Measurements from ENCODE around the gene UROC1.
A peak's percentile ranks its signal among the peaks of the same experiment; 100 is the strongest.

UROC1 gene

GRCh38 chr3:126522363-126522788 lies 4.8 kb upstream of the UROC1 start:
- Histone ChIP-seq H3K27ac (ENCODE audit: low read length) (no peak overlapping the region), H3K4me3 (ENCODE audit: low read length) (no peak overlapping the region), H3K4me2 (ENCODE audit: low read depth, low read length) (no peak overlapping the region), H4K20me1 (ENCODE audit: insufficient read depth, low read length) (no peaks in the 10 kb centered on the region), H3K9me3 (replicated peaks; ENCODE audit: insufficient read depth, low read length) (no peaks in the 10 kb centered on the region), H3K36me3 (replicated peaks; ENCODE audit: insufficient read depth, low read length) (no peaks in the 10 kb centered on the region), H3K9me2 (replicated peaks; ENCODE audit: insufficient read depth, low read length) (no peaks in the 10 kb centered on the region), H3K79me2 (ENCODE audit: low read length) (no peaks in the 10 kb centered on the region), H2AFZ (ENCODE audit: low read length) (no peak overlapping the region), H3K9ac (ENCODE audit: low read length) (no peak overlapping the region), H3F3A (ENCODE audit: insufficient read depth, low read length) (no peaks in the 10 kb centered on the region), H3K4me1 (ENCODE audit: low read length) (no peaks in the 10 kb centered on the region), H3K27me3 (replicated peaks; ENCODE audit: insufficient read depth, low read length) (peaks cover 29% of the 10 kb centered on the region)
- TF ChIP-seq EZH2phosphoT487 (IDR thresholded peaks at IDR 0.05; ENCODE audit: low read length) = no peak
- TF ChIP-seq, protein P1, sequence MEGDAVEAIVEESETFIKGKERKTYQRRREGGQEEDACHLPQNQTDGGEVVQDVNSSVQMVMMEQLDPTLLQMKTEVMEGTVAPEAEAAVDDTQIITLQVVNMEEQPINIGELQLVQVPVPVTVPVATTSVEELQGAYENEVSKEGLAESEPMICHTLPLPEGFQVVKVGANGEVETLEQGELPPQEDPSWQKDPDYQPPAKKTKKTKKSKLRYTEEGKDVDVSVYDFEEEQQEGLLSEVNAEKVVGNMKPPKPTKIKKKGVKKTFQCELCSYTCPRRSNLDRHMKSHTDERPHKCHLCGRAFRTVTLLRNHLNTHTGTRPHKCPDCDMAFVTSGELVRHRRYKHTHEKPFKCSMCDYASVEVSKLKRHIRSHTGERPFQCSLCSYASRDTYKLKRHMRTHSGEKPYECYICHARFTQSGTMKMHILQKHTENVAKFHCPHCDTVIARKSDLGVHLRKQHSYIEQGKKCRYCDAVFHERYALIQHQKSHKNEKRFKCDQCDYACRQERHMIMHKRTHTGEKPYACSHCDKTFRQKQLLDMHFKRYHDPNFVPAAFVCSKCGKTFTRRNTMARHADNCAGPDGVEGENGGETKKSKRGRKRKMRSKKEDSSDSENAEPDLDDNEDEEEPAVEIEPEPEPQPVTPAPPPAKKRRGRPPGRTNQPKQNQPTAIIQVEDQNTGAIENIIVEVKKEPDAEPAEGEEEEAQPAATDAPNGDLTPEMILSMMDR (IDR thresholded peaks at IDR 0.05; ENCODE audit: low read length) = peak; percentile 88
- DNase-seq = peak; percentile 14

- Histone ChIP-seq H4K20me1 (ENCODE audit: insufficient read depth, low read length) (no peaks in the 10 kb centered on the region), H3K79me2 (ENCODE audit: low read length) (no peaks in the 10 kb centered on the region)
Observed at GRCh38 chr3:126521122-126521891, 3.7 kb upstream of the UROC1 start.

DNA sequence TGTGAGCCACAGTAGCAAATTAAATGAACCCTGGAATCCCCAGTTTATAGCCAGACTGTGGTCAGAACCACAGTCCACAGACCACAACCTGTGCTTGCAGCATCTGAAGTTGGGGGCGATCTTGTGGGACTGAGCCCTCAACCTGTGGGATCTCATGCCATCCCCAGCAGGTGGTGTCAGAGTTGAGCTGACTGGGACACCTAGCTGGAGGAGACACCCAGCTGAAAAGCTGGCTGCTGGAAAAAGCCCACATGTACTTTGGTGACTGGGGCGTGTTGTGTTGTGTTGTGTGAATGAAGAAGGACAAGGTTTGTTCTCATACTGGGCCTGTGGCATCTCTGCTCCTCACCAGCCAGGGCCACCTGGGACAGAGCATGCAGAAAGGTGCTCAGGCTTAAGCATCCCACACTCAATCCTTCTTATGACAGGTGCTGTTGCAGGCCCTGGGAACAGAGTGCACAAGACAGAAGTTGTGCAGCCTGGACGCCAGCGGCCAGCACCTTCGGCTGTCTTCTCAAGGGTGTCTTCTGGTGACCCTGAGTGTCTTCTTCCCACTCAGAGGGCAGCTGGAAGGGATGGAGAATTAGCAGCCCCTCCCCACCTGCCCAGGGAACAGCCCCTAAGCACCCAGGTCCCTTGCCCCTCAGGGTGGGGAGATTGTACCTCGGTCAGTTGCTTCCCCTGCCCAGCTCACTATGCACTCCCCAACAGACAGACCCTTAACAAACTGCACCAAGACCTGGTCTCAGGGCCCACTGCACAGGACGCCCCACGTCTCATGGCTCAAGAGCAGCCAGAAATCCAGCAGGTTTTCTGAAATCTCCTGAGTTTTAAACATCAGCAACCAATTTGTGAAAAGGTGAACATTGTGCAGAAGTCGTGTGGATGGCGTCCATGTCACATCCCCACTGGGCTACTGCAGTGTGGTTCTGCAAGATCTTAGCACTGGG lies 2.2 kb upstream of the UROC1 start:
- TF ChIP-seq EZH2 (optimal IDR thresholded peaks at IDR 0.05; ENCODE audit: low read depth, low read length) (no peak), EZH2phosphoT487 (IDR thresholded peaks at IDR 0.05; ENCODE audit: low read length) (no peak)

More at GRCh38 chr3:126521122-126521891, 3.7 kb upstream of the UROC1 start:
- no peak overlapping the region for H3K9ac ChIP-seq (ENCODE audit: low read length)
- H3F3A ChIP-seq (ENCODE audit: insufficient read depth, low read length) = no peaks in the 10 kb centered on the region
- H3K27me3 ChIP-seq (replicated peaks; ENCODE audit: insufficient read depth, low read length) = peaks cover 29% of the 10 kb centered on the region
- TF ChIP-seq EZH2phosphoT487 (IDR thresholded peaks at IDR 0.05; ENCODE audit: low read length) = no peak
- TF ChIP-seq EZH2 (optimal IDR thresholded peaks at IDR 0.05; ENCODE audit: low read depth, low read length) = no peak
- TF ChIP-seq, protein P1 (IDR thresholded peaks at IDR 0.05; ENCODE audit: low read length) = no peak
- H2AFZ ChIP-seq (ENCODE audit: low read length) = no peak overlapping the region
- no peaks in the 10 kb centered on the region for H3K9me3 ChIP-seq (replicated peaks; ENCODE audit: insufficient read depth, low read length)
- DNase-seq = no peak
- no peaks in the 10 kb centered on the region for H3K9me2 ChIP-seq (replicated peaks; ENCODE audit: insufficient read depth, low read length)
- no peaks in the 10 kb centered on the region for H3K36me3 ChIP-seq (replicated peaks; ENCODE audit: insufficient read depth, low read length)
- H3K4me3 ChIP-seq (ENCODE audit: low read length) = no peak overlapping the region
- H3K4me2 ChIP-seq (ENCODE audit: low read depth, low read length) = no peak overlapping the region
- H3K27ac ChIP-seq (ENCODE audit: low read length) = no peak overlapping the region
- H3K4me1 ChIP-seq (ENCODE audit: low read length) = no peaks in the 10 kb centered on the region

More for the DNA sequence above, 2.2 kb upstream of the UROC1 start:
- H3K4me1 ChIP-seq (ENCODE audit: low read length) = no peaks in the 10 kb centered on the region
- H4K20me1 ChIP-seq (ENCODE audit: insufficient read depth, low read length) = no peaks in the 10 kb centered on the region
- peaks cover 26% of the 10 kb centered on the region for H3K27me3 ChIP-seq (replicated peaks; ENCODE audit: insufficient read depth, low read length)
- H3K4me3 ChIP-seq (ENCODE audit: low read length) = no peak overlapping the region
- H3K36me3 ChIP-seq (replicated peaks; ENCODE audit: insufficient read depth, low read length) = no peaks in the 10 kb centered on the region
- H3K9me3 ChIP-seq (replicated peaks; ENCODE audit: insufficient read depth, low read length) = no peaks in the 10 kb centered on the region
- no peaks in the 10 kb centered on the region for H3K79me2 ChIP-seq (ENCODE audit: low read length)
- H3K27ac ChIP-seq (ENCODE audit: low read length) = no peak overlapping the region
- no peak for DNase-seq
- no peak overlapping the region for H3K9ac ChIP-seq (ENCODE audit: low read length)
- H3F3A ChIP-seq (ENCODE audit: insufficient read depth, low read length) = no peaks in the 10 kb centered on the region
- H3K9me2 ChIP-seq (replicated peaks; ENCODE audit: insufficient read depth, low read length) = no peaks in the 10 kb centered on the region
- no peak overlapping the region for H2AFZ ChIP-seq (ENCODE audit: low read length)
- no peak overlapping the region for H3K4me2 ChIP-seq (ENCODE audit: low read depth, low read length)
